Stimulated activated CD8-positive, alpha-beta memory T cell treated with anti-CD3 and anti-CD28 coated beads, Interleukin-7, amount 100 ng/mL, for 24 hours (primary cell): ENCODE measurements around the gene MFN1.

Source experiments
- DNase-seq: peaks from one replicate; pipeline ENCODE4 v3.0.0-alpha.2; 2020; ENCODE audit warnings: low read depth

Gene MFN1

GRCh38 chr3:179348325-179349013 is 960 bp downstream of the MFN1 start:
- no peak for DNase-seq

DNA sequence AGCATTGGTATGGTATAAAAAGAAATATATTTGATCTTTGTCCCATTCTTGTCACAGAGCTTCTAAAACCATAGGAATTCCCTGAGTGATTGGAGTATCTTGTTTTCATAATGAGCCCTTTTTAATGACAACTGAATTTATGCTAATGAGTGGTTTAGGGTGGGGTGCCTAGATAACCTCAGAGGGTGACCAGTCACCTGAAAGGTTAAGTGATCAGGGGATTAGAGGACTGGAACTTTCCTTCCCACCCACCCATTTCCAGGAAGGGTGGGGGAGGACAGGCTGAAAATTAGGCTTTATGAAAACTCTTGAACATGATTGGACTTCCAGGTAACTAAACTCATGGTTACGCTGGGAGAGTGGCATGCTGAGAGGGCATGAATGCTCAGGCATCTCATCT is 8.5 kb downstream of the MFN1 start:
- DNase-seq, result no peak

GRCh38 chr3:179363332-179363731 is 15.8 kb downstream of the MFN1 start:
- no peak for DNase-seq

- no peak for DNase-seq
Measured at GRCh38 chr3:179369621-179370020, 22.1 kb downstream of the MFN1 start.

DNA sequence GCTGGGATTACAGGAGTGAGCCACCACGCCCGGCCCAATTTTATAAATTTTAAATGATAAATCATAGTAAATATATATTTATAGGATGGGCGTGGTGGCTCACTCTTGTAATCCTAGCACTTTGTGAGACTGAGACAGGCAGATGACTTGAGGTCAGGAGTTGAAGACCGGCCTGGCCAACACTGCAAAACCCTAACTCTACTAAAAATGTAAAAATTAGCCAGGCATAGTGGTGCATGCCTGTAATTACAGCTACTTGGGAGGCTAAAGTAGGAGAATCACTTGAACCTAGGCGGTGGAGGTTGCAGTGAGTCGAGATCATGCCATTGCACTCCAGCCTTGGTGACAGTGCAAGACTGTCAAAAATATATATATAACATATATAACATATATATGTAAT is 26.4 kb downstream of the MFN1 start:
- no peak for DNase-seq

DNA sequence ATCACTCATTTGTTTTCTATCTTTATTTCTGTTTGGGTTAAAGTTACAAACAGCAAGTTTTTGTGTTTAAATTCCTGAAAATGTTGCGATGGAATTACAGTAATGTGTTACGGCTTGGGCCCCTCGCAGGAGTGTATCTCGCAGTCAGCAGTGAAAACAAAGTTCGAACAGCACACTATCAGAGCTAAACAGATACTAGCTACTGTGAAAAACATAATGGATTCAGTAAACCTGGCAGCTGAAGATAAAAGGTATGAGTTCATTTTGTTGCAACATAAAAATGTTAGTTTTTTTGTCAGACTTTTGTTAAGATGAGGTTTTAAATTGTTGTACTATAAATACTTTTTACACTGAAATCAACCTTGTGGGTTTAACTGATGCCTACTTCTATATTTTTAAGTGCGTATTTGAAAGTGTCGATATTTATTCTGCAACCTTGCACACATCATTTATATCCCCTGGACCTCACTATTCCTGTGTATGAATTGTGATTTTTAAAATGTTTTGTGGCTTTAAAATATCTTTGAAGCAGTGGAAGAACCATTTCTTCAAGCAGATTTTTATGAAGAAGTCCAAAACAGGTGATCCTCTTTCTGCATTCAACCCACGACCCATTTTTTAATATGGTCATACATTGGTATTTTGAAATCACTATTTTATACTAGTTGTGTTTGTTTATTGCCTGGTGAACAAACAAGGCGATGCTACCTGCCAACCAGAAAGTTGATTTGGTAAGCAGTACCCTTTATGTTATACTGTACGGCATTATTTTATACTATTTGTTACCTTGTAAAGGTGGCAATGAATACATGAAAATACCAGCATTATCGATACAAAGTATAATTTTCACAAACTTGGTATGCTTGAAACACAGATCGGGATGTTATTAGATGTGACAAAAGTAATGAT is 27.8 kb downstream of the MFN1 start:
- DNase-seq, result no peak

GRCh38 chr3:179376474-179376873 is 29.0 kb downstream of the MFN1 start:
- no peak for DNase-seq

GRCh38 chr3:179391906-179392305 is 44.4 kb downstream of the MFN1 start:
- no peak for DNase-seq

DNA sequence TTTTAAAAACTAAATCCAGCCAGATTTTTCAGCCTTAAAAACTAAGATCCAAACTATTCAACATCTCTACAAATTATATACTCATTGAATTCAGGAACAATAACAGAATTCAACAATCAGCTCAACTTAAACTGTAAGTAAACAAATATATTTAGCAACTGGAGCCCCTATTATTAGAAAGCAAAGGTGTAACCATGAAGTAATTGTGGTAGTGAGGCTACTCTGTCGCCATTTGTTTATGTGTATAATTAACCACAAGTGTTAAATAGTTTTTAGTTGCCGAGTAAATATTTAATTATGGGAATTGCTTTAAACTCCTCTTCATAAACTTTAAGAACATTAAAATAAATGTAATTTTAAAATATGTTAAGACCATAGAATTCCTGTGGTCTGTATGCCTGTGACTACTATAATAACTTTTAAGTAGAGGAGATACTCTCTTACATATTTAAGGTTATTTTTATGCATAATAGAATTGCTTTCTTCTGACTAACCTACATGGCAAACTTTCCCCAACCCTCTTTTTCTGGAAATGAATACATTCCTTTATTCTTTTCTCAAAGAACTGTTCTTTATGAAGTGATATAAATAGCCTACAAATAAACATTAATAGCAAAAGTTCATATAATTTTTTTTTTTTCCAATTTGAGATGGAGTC is 51.2 kb downstream of the MFN1 start:
- DNase-seq, result no peak

GRCh38 chr3:179401561-179401960 is 54.1 kb downstream of the MFN1 start:
- no peak for DNase-seq

- DNase-seq, result no peak
Measured at GRCh38 chr3:179402963-179403362, 55.5 kb downstream of the MFN1 start.

DNA sequence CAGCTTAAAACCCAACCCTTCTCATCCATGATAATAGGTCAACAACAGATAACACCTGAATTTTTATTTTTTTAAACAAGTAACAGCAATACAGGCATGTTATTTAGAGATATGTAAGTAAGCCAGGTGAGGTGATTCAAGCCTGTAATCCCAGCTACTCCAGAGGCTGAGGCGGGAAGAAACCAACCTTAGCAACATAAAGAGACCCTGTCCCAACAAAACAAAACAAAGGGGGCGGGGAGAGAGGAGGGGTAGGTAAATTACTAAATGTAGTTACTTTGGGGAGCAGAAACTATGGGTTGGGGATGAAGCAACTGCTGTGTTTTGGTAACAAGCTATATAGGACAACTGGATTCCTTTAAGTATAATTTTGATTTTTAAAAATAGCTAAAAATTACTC is 56.8 kb downstream of the MFN1 start:
- DNase-seq, result no peak

- no peak for DNase-seq
Measured at GRCh38 chr3:179410331-179410730, 62.8 kb downstream of the MFN1 start.

DNA sequence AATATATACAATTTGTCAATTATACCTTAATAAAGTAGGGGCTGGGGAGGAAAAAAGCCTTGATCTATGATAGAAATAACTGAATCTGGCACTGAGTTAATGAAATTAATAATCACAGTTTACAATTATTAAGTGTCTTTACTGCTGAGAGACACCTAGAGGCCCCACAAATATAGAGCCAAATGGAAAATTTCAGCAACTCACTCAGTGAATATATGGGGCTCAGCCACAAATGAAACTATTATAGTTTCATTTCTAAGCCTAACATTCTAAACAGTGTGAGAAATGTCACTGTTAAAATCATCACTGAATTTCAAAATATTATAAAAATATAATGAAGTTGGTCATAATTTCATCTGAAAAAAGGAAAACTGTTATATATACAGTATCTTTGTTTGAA is 63.5 kb downstream of the MFN1 start:
- DNase-seq, result no peak

DNA sequence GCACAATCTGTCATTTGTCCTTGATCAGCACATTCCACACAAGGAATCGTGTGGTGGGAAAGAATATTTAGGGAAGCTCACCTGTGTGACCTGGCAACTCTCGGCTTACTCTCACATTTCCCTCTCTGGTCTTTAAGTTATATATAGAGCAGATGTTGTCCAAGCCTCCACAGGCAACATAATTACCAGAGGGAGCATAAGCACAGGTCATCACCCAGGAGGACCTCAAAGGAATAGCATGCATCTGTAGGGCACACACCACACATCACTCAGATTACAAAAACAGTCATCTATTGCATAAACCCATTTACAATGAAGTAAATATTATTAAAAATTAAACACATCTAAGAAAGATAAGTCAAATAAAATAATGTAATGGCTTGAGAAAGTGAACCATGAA is 67.3 kb downstream of the MFN1 start:
- no peak for DNase-seq

- no peak for DNase-seq
Measured at GRCh38 chr3:179415377-179415776, 67.9 kb downstream of the MFN1 start.

DNA sequence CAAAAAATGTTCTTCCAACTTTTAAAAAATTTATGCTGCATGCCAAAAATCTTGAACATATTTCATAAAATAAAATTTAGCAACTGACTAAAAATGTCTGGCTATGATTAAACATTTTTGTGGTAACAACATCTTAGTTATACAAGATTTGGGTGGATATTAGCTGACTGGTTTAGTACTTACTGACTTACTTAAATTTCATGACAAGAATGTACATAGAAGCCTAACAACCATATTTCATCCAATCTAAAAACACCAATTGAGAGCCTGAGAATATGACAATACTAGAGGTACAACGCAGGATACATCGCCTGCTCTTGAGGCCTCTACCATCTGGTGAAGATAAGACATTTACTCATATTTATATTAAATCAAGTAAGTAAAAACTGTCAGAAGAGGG is 69.2 kb downstream of the MFN1 start:
- no peak for DNase-seq

- DNase-seq, result no peak
Measured at GRCh38 chr3:179418610-179419009, 71.1 kb downstream of the MFN1 start.

DNA sequence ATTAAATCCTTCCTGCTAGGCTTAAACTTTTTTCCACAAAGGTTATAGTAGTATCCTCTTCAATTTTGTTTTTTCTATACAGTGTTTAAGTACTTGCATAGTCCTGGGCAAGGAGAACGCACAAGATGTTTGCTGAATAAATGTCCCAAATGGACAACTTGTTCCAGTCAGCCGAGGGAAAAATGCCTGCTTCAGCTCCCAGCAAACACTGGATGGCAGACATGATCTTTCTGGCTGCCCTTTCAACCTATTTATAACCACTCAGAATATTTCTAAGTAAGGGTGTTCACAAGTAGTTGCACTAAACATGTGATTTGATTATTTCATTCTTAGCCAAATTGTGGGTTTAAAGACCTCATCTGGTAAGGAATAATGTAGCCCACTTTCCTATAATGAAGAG is 74.0 kb downstream of the MFN1 start:
- no peak for DNase-seq

- no peak for DNase-seq
Measured at GRCh38 chr3:179425075-179425474, 77.6 kb downstream of the MFN1 start.

DNA sequence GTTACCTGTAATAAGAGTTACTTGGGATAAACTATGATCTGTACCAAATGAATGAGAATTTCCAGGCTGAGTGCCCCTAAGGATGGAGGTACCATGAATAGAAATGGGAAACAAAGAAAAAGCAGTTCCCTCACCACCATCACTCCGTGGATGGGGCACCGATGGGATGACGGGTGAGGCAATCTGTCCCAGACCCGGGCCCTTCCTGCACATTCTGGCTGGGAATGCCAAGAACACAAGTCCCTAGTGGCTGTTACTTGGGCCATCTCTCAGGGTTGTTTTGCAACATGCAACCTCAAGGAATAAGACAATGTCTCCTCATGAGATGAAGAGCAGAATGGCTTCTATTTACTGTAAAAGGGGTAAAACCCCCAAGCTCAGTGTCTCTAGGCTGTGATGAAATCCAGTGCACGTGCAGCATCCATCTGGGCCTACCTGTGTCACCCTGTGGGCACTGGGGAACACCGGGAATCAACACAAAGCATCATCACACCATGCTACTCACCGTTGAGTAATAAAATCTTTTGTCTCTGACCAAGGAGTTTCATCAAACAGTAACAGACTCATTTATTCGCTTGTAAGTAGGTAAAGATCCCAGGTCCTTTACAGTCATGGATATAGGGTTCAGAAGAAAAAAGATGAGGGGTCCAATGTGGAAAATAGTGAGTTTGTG is 81.5 kb downstream of the MFN1 start:
- no peak for DNase-seq

DNA sequence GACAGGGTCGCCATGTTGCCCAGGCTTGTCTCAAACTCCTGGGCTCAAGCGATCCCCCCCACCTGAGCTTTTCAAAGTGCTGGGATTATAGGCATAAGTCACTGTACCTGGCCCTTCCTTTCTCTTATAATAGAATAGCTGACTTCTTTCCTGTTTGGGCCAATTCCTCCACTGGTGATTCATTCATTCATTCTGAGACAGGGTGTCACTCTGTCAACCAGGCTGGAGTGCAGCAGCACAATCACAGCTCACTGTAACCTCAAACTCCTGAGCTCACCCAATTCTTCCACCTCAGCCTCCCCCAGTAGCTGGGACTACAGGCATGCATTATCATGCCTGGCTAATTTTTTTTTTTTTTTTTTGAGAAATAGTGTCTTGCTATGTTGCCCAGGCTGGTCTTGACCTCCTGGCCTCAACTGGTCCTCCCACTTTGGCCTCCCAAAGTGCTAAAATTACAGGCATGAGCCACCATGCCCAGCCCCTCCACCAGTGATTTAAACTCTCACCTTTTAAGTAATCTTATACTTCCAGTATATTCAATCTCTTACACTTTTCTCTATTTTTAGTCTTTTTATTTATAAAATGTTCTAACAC is 82.9 kb downstream of the MFN1 start:
- DNase-seq, result no peak
